GM18517 (cell line): Measurements from ENCODE around the gene MYO18B.
"Not testable (repeated sequence)": the region's sequence is repeated elsewhere in the genome, so short reads cannot be mapped to it uniquely, and the experiment has no call there.

ENCODE experiments used
- ATAC-seq: cut with Tn5 transposase; IDR thresholded peaks from one replicate; pipeline ENCODE4 v1.9.1; 2021; ENCODE audit warnings: mild to moderate bottlenecking, moderate library complexity; ENCODE audit not compliant: unreplicated experiment

Gene MYO18B

GRCh38 chr22:25969901-25970300 lies 227.9 kb downstream of the MYO18B start:
- ATAC-seq, result no peak

DNA sequence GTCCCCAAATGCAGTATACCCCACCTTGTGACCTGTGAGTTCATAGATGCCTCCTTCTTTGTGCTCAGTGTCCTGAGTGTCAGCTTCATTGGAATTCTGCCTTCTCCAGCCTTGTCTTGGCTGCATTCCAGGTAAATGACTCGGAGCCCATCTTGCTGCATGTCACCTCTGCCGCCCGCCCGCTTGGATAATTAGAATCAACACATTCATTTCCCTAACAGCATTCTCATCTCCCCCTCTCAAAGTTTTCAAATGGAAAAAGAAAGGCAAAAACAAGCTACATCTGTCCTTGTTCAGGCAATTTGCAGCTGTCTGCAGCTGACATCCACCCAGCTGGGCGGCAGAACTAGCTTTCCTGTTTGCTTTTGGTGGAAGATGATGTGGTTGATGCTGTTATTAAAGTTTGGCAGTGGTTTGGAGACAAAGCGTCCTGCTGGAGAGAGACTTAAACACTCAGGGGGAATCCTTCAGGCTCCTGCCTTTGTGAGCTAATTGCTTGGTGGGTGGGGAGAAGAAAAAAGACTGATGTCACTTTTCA lies 228.5 kb downstream of the MYO18B start:
- no peak for ATAC-seq

GRCh38 chr22:25970999-25971811 lies 229.2 kb downstream of the MYO18B start:
- ATAC-seq, result no peak

- no peak for ATAC-seq
Measured at GRCh38 chr22:25972397-25972796, 230.4 kb downstream of the MYO18B start.

DNA sequence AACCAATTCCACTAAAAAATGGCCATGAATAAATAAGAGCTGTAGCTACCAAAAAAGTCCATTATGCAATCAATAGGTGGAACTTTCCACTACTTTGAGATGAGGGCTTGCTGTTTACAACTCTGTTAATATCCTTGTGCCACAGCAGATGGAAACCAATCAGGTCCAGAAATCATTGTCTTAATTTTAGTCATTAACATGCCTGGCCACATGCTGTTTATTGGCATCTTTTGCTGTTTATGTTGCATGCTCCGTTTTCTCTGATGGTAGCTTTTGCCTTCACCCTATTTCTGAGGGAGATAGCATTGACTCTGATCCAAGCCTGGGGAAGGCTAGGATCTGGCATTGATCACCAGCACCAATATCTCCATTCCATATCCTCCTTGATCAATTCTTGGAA lies 234.4 kb downstream of the MYO18B start:
- ATAC-seq, result no peak

- ATAC-seq, result no peak
Measured at GRCh38 chr22:25979968-25980367, 238.0 kb downstream of the MYO18B start.

DNA sequence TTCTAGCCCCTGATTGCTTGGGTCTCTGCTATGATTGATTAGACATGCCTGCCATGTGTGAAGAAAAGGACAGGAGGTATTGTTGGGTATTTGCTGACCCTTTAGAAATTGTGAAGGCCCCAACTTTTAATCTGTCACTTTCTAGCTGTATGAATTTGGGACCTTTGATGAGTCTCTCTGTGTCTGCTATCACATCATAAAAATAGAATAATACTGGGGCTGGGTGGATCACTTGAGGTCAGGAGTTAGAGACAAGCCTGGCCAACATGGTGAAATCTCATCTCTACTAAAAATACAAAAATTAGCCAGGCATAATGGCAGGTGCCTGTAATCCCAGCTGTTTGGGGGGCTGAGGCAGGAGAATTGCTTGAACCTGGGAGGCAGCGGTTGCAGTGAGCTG lies 242.9 kb downstream of the MYO18B start:
- not testable (repeated sequence) for ATAC-seq

DNA sequence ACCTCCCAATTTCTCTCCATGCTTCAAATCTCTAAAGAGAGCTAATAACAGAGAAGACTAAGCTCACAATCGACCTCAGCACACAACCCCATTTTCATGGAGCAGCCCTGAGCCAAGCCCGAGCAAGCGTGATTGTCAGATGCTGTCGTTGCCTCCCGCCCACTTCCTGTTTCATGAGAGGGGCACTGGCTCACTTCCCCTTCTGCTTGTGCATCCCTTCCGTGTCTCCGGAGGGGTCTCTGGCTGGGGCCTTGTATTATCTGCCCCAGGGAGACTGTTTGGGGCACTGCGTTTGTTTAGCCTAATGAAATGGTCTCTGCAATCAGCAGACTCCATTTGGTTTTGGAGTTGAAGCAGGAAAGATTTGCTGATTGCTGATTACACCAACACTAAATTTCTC lies 246.0 kb downstream of the MYO18B start:
- ATAC-seq, result no peak

GRCh38 chr22:25990940-25991339 lies 249.0 kb downstream of the MYO18B start:
- ATAC-seq, result no peak

DNA sequence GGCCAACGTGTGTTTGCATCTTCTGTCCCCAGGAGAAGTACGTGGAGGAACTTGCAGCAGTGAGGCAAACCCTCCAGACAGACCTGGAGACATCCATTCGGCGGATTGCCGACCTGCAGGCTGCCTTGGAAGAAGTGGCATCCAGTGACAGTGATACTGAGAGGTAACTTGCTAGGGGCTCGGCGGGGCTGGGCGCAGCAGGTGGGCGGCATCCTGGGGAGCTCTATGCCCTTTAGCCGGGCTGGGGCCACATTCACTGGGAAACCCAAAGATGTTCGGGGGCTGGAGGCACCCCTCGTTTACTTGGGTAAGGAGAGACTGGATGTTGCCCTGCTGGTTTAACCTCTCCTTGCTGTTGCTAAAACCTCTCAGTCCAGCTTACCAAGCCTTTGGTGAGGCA lies 250.3 kb downstream of the MYO18B start:
- ATAC-seq, result no peak

- no peak for ATAC-seq
Measured at GRCh38 chr22:25996669-25997068, 254.7 kb downstream of the MYO18B start.

DNA sequence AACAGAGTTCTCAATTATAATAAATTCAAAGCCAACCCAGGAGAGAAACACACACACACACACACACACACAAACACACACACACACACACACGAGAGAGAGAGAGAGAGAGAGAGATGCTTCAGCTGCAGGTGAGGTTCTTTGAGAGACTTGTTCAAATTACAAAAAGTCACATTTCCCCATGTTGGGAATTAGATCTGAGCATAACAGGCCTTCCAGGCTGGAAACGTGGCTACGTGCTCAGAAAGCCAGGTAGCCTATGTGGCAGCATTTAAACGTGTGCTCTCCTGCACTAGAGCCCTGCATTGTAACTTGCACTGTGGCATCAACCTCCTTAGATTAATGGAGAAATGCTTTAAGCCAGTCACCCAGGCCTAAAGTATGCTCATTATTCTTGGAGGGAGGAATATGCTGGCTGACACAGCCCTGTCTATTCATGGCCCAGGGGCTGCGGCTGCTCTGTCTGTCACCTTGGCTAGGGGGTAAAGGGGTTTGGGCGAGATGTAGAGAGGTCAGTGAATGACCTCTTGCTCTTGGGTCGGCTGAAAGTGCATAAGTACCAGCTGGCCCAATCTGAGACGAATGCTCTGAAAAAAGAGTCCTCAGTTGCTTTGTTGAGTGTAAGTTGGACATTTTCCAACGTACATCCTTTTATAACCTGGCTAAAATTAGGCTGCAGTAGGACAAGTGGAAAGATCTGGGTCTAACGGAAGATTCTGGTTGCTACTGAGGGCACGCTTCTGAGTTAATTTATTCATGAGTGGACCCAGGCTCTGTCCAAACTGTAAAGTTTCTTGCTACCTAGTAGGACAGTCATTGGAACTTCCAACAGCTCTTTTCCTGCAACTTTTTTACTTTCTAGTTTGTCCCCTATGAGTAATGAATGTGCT lies 256.1 kb downstream of the MYO18B start:
- no peak for ATAC-seq

GRCh38 chr22:26002456-26002855 lies 260.5 kb downstream of the MYO18B start:
- ATAC-seq, result no peak

GRCh38 chr22:26004477-26004876 lies 262.5 kb downstream of the MYO18B start:
- no peak for ATAC-seq

DNA sequence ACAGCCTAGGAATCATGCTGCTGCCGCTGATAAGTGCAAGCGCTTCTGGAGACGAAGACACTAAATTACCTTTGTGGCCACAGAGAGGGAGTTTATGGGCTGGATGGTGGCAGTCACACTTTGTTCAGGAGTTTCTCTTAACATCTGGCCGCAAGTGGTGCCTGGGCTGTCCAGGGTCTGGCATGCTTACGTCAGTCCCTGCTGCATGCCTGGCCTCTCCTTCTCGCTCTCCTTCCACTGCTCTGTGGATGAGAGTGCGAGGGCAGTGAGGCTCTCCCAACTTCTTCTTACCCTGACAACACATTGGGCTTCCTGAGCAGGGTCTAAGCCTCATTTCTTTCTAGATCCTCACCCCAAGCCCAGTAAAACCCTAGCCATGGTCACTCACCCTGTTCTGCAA lies 266.6 kb downstream of the MYO18B start:
- ATAC-seq, result no peak

- ATAC-seq, result no peak
Measured at GRCh38 chr22:26016916-26017315, 274.9 kb downstream of the MYO18B start.

DNA sequence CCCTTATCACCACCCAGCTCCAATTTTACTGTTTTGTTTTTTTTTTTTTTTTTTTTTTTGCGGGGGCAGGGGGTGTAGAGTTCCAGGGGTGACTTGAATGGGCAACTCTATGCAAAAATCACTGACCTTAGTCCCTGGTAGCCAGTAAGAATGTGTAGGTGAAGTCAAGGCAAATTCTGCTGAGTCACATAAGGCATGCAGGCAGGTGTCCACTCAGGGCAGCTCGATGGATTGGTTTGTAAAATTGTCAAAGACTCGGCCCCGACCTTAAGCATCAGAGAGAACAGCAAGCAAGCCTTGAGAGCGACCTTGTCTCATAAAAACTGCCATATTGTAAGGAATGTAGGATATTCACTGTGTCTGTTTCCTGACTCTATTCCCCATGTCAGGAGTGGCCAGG lies 275.9 kb downstream of the MYO18B start:
- no peak for ATAC-seq

- no peak for ATAC-seq
Measured at GRCh38 chr22:26019596-26019995, 277.6 kb downstream of the MYO18B start.

DNA sequence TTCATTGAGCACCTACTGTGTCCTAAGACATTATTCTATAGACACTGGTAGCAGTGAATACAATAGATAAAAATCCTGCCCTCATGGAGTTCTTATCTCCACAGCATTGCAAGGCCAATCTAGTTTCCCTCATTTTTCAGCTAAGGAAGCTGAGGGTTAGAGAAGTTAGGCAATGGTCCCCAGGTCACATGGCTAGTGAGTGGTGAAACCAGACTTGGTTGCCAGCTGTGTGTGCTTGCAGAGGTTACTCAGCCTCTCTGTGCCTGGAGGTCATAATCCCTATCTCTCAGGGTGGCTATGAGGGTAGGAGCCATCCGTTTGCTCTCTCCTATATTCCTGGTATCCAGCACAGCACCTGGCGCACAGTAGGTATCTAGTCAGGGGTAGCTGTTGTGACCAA lies 279.5 kb downstream of the MYO18B start:
- no peak for ATAC-seq

DNA sequence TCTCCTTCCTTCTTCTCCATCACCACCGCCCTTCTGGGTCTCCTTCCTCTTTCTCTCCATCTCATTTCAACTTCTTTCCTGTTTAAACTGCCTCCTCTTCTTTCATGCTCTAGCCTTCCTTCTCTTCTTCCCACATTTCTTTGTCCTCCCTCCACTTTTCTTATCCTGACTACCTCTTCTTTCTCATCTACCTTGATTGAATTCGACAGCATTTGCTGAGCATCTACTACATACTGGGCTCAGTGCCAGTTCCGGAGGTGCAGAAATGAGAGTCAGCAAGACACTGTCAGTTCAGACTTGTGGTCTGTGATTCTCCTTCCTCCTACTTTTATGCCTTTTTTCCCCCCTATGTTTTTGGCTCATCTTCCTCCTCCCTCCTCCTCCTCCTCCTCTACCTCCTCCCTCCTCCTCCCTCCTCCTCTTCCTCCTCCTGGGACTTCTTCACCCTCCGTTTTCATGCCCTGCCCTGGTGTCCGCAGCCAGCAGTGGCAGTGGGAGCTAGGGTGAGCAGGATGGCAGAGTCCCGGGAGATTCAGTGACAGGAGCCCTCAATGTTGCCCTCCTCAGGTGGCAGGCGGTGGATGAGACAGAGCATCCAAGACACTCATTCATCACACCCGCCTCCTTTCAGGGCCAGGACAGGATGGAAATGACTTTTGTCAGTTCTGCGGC lies 281.3 kb downstream of the MYO18B start:
- ATAC-seq, result no peak

- ATAC-seq, result no peak
Measured at GRCh38 chr22:26025626-26026025, 283.6 kb downstream of the MYO18B start.
